IMR-90 (cell line): ENCODE data around the gene IL21. TPM values are rescaled to one million over a fixed set of nuclear protein-coding genes. Genes with fewer than 3 reads are reported as not detected.

ENCODE experiments used
- ELK1 ChIP-seq: fragments of 150-350 bp; IDR thresholded peaks from 2 replicates; pipeline ENCODE4 v1.6.1; 2016; ENCODE audit warnings: low read depth, mild to moderate bottlenecking, low read length, moderate library complexity, borderline replicate concordance
- polyA plus RNA-seq, 3 experiments: library from polyadenylated mRNA; depleted of rRNA; stranded (reverse); fragments of >200 nt; gene quantifications; 2 replicates each; pipeline ENCODE4 v1.2.3, GENCODE V29; 2012; ENCODE audit warnings: low replicate concordance in 1 of 3
- total RNA-seq: library from RNA; depleted of rRNA; stranded (reverse); fragments of >200 nt; gene quantifications from 2 replicates; pipeline ENCODE4 v1.2.3, GENCODE V29; 2012

The IL21 gene
- total and polyA plus RNA-seq, 2 of the 4 experiments (the other 2 are of a cell fraction), result not detected

GRCh38 chr4:122617597-122618593, 3.0 kb downstream of the IL21 start (continued):
- no peak for TF ChIP-seq ELK1
